ENCODE results near the gene TFAP2D. TPM values are rescaled to one million over a fixed set of nuclear protein-coding genes. Genes with fewer than 3 reads are reported as not detected.

Gene TFAP2D
- total RNA-seq, 1 donor from 2014 or later: 2.9 TPM

DNA sequence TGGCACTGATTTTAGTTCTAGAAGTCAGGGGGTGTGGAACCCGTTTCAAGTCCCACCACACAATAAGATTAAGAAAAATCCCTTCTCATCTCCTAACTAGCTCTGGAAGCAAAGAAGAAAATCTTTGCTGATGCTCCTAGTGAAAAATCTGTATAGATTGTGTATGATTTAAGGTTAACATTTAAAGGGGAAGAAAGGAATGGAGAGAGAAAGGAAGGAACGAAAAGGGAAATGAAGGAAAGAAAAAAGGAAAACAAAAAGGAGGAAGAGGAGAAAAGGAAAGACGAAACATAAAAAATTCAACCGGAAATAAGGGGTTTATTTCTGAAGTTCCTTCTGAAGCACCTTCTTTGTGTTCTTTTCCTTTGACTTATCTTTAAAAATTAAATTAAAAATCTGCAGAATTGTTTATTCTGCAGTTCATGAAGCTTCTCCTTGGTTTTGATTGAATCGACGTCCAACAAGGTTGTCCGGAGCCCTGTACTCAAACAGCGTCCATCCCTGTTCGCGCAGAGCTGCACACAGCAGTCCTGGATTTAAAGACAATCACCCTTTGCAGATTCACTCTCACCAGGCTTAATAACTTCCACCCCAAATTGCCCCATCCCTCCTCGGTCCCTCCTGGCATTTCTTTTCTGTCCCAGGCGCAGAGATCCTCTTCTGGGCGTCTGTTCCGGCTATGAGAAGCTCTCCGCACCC, 103.8 kb downstream of the TFAP2D start:
- DNase-seq (ENCODE audit: low spot score in 2 of 2) (no peak), FAIRE-seq (no peak)

DNA sequence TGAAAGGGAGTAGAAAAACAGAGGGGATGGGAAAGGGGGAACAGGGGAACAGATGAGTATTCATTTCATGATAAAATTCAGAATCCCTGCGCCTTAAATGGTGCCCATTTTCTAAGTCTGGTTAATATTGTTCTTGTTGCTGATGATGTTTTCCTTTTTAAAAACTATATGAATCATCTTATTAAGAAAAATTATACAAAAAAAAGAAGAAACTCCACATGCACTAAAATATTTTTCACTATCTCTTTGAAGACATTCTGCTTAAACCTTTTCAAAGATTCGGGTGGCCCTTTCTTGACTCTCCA, 104.3 kb downstream of the TFAP2D start:
- no peak for DNase-seq (ENCODE audit: low spot score in 2 of 2)
- FAIRE-seq: no peak

DNA sequence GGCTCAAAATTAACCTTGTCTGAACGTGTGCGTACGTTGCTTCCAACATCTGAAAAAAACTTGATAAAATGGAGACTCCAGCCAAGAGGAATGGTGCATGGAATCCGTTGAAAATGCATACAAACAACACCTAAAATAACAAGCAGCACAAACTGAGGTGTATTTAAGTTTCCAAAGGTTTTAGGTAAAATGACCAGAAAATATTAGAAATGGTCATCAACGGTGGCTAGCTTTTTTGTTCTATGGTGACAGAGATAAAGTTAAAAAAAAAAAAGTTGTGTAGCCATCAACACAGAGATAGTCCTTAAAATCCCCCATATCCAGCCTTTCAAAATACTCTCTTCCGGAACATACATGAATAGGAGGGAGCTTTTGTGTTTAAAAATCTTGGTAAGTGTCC, 104.7 kb downstream of the TFAP2D start:
- no peak for FAIRE-seq
- DNase-seq (ENCODE audit: low spot score in 2 of 2): no peak

DNA sequence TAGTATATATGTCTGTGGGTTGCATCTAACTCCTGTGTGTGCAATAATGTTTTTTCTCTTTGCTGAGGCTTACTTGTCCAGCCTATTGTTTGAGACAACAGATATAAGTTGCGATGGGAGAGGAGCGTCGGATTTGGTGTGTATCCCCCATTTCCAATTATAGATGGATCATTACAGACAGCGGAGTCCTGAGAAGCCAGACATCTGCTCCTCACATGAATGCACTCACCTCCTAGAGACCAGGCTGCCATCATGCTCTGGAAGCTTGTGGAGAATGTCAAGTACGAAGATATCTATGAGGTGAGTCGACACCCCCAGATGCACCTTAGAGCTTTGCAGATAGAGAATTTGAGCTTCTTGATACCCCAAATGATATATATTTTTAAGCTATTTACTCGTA, 105.3 kb downstream of the TFAP2D start, which contains the start of gene TFAP2B:
Gene TFAP2B (plus strand): TSS at position 199 of the 400 bp plus-strand sequence. CDS start 21 bp downstream, at position 220.
- FAIRE-seq (no peak), DNase-seq (ENCODE audit: low spot score in 2 of 2) (no peak)

DNA sequence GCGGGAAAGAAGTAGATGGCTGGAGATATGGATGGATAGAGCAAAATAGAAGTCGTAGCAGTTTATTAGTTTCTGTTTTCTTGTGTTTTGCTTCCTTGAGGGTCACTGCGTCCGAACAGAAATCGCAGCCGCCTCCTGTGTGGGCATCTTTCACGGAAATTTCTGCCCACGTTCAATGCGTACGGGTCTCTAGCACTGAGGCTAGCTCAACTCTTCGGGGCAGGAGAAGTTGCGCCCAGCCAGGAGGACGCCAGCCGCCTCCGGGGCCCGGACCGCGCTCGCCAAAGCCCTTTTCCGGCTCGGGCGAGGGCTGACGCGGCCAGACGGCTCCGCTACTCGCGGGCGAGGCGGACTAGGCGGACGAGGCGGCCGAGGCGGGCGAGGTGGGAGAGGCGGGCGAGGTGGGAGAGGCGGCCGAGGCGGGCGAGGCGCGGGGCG, 106.2 kb downstream of the TFAP2D start:
- FAIRE-seq (no peak), DNase-seq (ENCODE audit: low spot score in 2 of 2) (no peak)

DNA sequence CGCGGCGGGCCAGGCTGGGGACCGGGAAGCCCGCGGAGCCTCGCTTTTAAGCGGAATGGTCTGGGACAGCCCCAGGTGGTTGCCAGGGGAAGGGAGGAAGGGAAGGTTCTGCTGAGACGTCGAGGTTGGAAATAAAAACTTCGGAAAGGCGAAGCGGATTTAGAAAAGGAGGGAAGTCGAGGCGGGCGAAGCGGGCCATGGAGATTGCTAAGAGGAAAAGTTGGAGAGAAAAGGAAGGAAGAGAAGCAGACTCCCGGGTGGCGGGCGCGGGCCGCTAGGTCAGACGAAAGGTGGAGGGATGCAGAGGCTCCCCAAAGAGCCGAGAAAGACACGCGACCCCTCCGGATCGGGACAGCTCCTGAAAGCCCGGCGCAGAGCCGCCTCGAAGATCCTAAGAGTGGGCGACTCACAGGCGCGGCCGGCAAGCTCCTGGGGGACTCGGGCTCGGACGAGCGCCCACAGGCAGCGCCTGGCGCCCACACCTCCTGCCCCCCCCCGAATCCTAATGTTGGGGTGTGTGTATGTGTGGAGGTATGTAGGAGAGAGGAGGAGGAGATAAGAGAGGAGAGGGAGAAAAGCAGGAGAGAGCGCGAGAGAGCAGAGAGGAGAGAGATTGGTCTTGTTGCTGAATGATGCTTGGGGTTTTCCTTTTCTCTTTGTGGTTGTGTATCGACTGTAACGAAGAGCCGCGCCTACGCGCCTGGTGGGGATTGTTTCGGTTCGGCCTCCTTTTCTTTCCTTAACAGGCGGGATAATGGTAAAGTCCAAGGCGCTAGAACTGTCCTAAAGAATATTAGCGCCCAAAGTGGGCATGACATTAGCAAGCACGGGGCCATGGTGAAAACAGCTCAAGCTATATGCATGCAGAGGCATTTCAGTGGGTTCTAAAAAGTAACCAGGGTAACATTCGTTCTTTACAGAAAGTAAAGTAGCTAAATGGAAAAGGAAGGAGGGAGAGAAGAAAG, 106.9 kb downstream of the TFAP2D start:
- no peak for DNase-seq (ENCODE audit: low spot score in 2 of 2)
- FAIRE-seq: no peak

DNA sequence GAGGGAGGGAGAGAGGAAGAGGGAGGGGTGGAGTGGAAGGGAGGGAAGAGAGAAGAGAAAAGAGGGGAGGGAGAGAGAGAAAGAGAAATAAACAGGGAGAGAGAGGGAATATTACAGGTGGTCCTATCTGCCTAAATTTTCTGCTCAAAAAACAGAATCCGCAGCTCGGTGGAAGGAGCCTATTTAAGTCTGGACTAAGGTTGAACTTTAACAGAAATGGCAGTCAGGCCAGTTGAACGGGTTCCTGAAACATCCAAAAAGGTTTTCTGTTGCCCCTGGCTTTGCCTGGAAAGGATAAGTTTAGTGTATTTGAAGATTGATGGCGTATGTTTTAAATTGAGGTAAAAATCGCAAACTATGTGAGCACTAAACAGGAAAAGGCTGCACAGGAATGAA, 107.5 kb downstream of the TFAP2D start:
- DNase-seq (ENCODE audit: low spot score in 2 of 2) (no peak), FAIRE-seq (no peak)

DNA sequence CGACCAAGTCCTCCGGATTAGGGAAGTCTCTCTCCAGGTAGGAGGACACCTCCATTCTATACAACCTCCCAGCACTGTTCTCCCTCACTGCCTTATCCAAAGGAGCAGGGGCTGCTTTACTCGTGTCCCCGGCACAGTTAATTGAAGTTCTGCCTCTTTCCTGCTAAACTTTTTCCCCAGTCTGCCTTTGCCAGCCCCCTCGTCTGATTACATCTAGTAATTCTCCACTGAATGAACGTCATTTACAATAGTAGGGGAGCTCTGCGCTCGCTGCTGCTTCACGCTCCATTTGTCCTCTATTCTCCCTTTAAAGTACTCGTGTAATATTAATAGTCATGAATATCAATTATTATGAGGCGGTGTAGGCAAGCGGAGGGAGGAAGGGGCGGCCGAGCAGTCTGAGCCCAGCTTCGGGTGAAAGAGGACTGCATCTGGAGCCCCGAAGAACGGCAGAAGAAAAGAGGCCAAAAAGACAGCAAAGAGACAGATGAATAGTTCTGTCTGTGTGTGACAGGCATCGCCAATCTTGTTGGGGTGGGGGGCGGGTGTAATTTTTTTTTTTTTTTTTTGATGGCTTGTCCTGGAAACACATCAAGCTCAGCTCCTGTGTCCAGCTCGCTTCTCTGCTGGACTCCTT, 108.2 kb downstream of the TFAP2D start:
- no peak for DNase-seq (ENCODE audit: low spot score in 2 of 2)
- FAIRE-seq: no peak

DNA sequence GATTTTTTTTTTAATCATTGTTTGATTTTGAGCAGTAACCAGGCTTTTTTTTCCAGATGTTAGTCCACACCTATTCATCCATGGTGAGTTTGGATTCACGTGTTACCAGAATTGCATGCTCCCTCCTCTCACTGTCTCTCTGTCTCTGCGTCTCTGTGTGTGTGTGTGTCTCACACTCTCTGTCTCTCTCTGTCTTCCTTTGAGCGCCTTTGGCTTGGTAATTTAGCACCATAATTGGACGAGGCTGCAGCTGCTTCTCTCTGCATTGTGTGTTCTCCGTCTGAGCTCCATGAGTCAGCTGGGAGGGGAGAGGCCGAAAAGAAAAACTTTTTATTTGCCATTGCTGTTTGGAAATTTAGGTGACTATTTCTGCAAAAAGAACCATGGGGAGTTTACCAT, 108.8 kb downstream of the TFAP2D start:
- FAIRE-seq (no peak), DNase-seq (ENCODE audit: low spot score in 2 of 2) (no peak)

Other genes starting within 250 kb of the TFAP2D start
- gene TFAP2B, start 105.3 kb downstream of the TFAP2D start, total RNA-seq: not detected

Data from frontal cortex (tissue), 4 donors.